HG03460 (cell line): ENCODE measurements around the gene RNF187.

Experiments used
- ATAC-seq: cut with Tn5 transposase; IDR thresholded peaks from one replicate; pipeline ENCODE4 v1.9.1; 2021; ENCODE audit not compliant: unreplicated experiment

Gene RNF187

DNA sequence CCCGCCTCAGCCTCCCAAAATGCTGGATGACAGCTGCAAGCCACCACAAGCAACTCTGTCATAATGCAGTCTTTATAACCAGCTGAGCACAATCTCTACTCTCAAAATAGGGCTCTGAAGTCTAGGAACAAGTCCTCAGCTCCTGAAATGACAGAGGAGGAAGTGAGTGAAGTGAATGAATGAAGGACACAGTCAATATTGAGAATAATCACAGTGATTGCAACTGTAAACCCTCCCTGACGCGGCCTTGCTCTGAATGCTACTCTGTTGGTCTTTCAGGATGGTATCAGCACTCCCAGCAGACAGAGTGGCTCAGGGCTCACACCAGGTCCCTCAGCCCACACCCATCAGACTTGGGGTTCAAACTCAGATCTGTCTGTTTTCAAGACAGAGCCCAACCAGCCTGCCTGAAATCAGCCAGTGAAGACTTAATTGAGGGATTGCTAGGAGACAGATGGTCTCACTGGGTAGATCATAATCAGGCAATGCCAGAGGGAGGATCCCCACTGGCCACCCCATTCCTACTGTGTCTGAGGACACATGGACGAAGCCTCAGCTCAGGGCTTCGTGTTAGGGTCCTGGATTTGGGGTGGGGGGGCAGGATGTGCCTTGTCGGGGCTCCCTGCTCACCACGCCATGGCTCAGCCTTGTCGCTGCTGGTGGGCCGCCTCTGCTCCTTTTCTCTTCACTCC lies 20.9 kb downstream of the RNF187 start:
- no peak for ATAC-seq

DNA sequence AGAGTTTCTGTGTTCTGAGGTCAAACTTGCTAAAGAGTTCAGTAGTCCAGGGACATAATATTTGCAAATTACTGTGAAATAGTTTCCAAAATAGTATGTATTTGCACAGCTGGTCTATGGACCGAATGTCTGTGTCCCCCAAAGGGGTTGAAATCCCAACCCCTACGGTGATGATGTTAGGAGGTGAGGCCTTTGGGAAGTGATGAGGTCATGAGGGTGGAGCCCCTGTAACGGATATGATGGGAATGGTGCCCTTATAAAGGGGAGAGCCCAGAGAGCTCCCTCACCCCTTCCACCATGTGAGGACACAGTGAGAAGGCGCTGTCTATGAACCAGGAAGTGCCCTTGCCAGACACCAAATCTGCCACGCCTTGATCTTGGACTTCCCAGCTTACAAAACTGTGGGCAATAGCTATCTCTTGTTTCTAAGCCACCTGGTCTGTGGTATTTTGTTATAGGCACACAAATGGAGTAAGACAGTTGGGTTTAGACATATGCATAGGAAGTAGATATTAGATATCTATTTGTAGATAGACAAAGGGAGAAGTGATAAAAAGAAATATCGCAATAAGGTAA lies 21.7 kb downstream of the RNF187 start:
- ATAC-seq = no peak

DNA sequence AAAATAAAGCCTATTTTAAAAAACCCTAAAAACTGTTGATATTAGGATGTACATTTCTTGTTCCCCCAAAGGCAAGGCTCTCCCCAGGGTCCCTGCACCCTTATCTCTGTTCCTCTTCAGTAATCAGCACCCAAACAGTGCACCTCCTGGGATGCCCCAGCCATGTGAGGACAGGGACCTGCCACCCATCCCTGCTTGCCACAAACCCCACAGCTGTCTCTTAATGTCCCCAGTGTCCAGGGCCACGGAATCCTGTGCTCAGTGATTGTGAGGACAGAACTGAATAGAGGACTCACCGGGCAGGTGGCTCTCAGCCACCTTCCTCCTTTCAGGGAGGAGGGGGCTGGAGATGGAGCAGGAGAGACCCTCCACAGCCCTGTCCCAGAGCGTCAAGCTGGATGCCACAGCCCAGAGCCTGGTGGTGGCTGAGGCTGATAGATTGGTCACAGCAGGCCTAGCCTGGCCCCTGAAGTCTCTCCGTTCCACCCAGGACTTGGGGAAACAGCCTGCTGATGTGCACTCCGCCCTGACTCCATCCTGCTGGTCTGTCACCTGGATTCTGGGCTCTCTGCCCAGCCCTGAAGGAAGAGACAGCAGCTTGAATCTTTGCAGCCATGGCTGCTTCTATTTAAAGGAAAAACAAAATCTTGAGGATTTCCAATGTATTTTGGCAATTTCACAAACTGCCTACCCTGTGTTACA lies 23.1 kb downstream of the RNF187 start:
- ATAC-seq = no peak

GRCh38 chr1:228510803-228511413 lies 23.7 kb downstream of the RNF187 start:
- ATAC-seq = no peak

DNA sequence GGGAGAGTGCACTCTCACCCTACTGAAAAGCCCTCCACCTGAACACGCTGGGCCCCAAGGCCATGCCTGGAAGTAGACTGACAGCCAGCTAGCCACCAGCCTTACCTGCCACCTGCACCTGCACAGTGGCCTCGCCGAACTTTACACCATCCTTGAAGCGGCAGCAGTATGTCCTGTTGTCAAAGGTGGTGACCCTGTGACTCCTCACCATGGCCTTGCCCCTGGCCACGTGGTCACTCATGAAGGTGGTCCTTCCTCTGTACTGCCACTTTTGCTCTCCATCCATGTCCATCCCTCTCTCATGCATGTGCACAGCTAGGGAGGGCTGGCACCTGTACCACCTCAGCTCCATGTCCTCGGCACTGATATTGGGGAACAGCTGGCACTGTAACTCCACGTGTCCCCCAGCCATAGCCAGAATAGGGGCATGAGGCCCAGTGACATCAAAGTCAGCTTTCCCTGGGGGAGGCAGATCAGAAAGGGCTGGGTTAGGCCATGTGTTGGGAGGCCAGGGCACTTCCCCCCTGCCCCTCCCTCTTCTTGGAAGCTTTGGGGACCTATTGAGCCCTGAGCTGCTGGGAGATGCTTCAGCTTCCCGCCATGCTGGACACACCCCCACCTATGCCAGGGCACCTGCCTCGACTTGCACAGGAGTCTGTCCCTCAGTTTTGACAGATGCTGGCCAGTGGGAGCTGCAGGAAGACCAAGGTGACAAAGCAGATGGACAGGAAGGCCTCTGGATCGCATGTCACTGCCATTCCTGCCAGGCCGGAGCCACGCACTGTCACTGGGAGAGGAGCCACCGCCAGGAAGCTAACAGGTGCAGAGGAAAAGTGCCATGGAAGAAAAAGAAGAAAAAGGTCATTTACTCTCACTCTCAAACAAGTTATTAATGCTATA lies 24.6 kb downstream of the RNF187 start:
- ATAC-seq = no peak

DNA sequence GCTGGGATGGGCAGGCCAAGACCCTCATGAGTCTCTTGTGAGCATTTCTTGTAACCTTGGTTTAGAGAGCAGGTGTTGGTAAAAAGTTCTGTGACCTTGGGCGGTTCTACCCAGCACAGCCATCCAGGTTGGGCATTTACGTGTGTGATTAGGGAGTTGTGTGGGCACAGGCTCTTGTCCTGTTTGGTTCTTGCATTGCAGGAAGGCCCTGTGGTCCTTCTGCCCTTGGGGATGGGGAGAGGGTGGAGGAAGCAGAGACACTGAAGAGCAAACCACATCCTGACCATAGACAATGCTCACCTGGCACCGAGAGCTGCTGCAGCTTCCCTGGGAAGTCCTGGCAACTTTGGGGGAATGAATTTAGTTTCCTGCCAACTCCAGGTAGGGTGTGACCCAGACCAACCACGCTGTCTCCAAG lies 25.6 kb downstream of the RNF187 start:
- ATAC-seq = no peak

DNA sequence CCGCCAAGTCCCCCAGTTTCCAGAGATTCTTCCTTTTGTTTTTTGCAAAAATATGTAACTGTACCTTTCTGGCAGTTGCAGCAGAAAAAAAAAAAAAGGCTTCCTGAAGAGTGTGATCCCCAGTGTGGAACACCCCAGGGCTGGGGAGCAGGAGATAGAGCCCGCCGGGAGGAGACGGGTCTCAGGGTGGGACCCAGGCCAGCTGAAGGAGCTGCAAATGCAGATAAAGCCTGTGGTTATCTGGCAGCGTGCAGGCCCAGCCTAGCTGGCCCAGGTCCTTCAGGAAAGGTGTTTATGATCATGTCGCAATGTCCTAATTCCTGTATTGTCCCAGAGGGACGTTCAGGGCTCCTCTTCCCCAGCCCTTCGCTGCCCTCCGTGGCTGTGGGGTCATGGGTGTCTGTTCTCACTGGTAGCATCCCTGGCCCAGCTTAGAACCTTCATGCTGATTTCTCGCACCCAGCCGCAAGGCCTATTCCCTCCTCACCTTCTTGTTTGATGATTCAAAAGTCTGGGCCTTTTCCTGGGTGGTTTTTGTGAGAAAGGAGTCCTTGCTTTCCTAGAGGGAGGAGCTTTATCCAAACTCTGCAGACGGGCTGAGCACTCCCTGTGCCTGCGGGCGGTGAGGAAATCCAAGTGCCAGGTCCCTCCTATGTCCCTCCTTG lies 26.2 kb downstream of the RNF187 start:
- no peak for ATAC-seq

- ATAC-seq = no peak
Measured at GRCh38 chr1:228514421-228514820, 27.2 kb downstream of the RNF187 start.

DNA sequence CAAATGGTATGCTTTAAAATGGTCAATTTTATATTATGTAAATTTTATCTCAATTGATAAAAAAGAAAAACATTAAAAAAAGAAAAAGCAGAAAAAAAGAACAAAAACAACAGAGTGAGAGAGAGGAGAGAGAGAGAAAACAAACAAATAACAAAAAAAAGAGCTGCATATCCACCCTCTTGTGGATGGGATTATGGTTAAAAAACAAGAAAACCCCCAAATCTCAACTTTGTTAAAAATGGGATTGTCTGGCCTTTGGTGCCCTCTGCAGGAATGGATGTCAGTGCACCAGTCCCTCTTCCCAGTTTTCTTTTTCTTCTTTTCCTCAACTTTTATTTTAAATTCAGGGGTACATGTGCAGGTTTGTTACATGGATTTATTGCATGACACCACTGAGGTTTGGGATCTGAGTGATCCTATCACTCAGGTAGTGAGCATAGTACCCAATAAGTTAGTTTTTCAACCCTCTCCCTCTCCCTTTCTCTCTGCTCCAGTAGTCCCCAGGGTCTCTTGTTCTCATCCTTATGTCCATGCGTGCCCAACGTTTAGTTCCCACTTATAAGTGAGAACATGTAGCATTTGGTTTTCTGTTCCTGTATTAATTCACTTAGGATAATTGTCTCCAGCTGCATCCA lies 28.1 kb downstream of the RNF187 start:
- no peak for ATAC-seq

DNA sequence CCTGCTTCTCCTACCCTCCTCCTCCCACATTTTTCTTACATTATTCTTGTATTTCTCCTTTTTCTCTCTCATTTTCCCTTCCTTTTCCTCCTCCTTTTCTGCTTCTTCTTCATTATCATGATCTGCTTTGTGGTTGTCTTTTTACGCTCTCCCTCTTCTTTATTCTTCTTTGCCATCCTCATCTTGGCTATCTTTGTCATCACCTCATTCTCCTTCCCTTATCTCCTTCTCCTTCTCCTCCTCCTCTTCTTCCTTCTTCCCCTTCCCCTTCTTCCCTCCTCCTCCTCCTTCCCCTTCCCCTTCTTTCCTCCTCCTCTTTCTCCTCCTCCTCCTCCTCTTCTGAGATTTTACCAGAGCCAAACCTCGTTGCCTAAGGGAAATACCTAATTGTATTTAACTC lies 30.5 kb downstream of the RNF187 start:
- ATAC-seq = no peak

DNA sequence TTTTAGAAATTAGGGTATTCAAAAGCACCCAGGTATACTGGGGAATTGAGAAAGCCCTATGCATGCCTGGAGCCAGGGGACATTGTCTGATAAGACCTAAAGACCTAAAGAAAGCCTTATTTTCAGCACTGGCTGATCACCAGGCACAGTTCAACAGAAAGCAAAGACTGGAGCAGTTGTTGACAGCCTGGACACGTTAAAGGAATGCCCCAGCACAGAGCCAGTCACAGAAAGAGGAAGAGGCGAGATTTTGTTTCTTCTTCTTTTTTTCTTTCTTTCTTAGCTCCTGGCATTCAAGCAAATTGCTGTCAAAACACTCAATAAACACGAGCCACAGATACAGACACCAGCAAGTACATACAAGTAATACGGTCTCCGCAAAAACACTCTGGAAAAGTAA lies 40.4 kb downstream of the RNF187 start:
- ATAC-seq = no peak

- no peak for ATAC-seq
Measured at GRCh38 chr1:228528612-228529011, 41.4 kb downstream of the RNF187 start.

- no peak for ATAC-seq
Measured at GRCh38 chr1:228530086-228530758, 43.0 kb downstream of the RNF187 start.

- no peak for ATAC-seq
Measured at GRCh38 chr1:228530951-228531731, 44.0 kb downstream of the RNF187 start.

- no peak for ATAC-seq
Measured at GRCh38 chr1:228538831-228539230, 51.6 kb downstream of the RNF187 start.

DNA sequence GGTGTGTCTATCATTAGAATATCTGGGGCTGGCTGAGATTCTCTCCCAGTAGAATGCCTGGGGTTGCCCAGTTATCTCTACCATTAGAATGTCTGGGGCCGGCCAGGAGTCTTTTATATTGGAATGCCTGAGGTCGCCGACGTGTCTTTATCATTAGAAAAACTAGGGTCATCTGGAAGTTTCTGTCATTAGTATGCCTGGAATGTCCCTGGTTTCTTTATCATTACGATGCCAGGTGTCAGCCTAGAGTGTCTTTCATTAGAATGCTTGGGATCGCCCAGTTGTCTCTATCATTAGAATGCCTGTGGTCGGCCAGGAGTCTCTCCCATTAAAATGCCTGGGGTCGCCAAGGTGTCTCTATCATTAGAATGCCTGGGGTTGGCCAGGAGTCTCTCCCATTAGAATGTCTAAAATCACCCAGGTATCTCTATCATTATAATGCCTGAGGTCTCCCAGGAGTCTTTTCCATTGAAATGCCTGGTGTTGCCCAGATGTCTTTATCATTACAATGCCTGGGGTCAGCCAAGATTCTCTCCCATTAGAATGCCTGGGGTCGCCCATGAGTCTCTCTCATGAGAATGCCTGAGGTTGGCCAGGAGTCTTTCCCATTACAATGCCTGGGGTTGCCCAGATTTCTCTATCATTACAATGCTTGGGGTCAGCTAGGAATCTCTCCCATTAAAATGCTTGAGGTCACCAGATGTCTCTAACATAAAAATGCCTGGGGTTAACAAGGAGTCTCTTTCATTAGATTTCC lies 53.2 kb downstream of the RNF187 start:
- ATAC-seq = no peak

DNA sequence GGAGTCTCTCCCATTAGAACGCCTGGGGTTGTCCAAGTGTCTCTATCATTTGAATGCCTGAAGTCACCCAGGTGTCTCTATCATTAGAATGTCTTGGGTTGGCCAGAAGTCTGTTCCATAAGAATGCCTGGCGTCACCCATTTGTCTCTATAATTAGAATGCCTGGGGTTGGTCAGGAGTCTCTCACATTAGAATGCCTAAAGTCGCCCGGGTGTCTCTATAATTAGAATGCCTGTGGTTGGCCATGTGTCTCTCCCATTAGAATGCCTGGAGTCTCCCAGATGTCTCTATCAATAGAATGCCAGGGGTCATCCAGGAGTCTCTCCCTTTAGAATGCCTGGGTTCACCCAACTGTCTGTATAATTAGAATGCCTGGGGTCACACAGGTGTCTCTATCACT lies 54.5 kb downstream of the RNF187 start:
- no peak for ATAC-seq

DNA sequence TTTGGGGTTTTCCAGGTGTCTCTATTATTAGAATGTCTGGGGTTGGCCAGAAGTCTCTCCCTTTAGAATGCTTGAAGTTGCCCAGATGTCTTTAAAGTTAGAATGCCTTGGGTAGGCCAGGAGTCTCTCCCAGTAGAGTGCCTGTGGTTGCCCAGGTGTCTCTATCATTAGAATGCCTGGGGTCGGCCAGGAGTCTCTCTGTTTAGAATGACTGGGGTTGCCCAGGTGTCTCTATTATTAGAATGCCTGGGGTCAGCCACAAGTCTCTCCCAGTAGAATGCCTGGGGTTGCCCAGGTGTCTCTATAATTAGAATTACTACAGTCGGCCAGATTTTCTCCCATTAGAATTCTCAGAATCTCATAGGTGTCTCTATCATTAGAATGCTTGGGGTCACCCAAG lies 55.2 kb downstream of the RNF187 start:
- ATAC-seq = no peak
